Omental fat pad (tissue), 4 donors: ENCODE measurements around the gene CTBP1. TPM values are rescaled to one million over a fixed set of nuclear protein-coding genes. Genes with fewer than 3 reads are reported as not detected.

ENCODE experiments used
- ATAC-seq: fragments of 150-250 bp; one replicate; pipeline ENCODE4 v1.9.1; 2016; ENCODE audit warnings: mild to moderate bottlenecking, moderate library complexity; ENCODE audit not compliant: low FRiP score
- DNase-seq: peaks from one replicate; pipeline ENCODE4 v3.0.0-alpha.2; 2019; ENCODE audit warnings: low spot score
- CTCF ChIP-seq, 3 donors: fragments of 450-650 bp; IDR thresholded peaks; one replicate each; pipeline ENCODE4 v1.5.1; 2016 to 2017; ENCODE audit warnings: antibody characterized with exemption in 3 of 3, mild to moderate bottlenecking in 3 of 3, moderate library complexity in 2 of 3
- total RNA-seq, 4 donors: library from RNA; depleted of rRNA; stranded (reverse); fragments of >200 nt; gene quantifications; one replicate each; pipeline ENCODE4 v1.1.0, GENCODE V29; 2016

CTBP1 gene
- total RNA-seq, 4 donors from 2014 or later: 102 to 137 (median 132) TPM

GRCh38 chr4:1245481-1246051 lies 3.4 kb downstream of the CTBP1 start:
- no peak for TF ChIP-seq CTCF (IDR thresholded peaks at IDR 0.05)
- ATAC-seq: no peak
- no peak for DNase-seq

- ATAC-seq (no peak), DNase-seq (no peak)
- TF ChIP-seq CTCF (IDR thresholded peaks at IDR 0.05): no peak
Observed at GRCh38 chr4:1244978-1245471, 3.9 kb downstream of the CTBP1 start.

- ATAC-seq: no peak
- DNase-seq: no peak
- TF ChIP-seq CTCF (IDR thresholded peaks at IDR 0.05): no peak
Observed at GRCh38 chr4:1244081-1244977, 4.6 kb downstream of the CTBP1 start.

GRCh38 chr4:1243451-1244080 lies 5.4 kb downstream of the CTBP1 start:
- TF ChIP-seq CTCF (IDR thresholded peaks at IDR 0.05): no peak
- DNase-seq (no peak), ATAC-seq (no peak)

- TF ChIP-seq CTCF (IDR thresholded peaks at IDR 0.05): no peak
- DNase-seq (no peak), ATAC-seq (no peak)
Observed at GRCh38 chr4:1242506-1243450, 6.2 kb downstream of the CTBP1 start.

GRCh38 chr4:1241936-1242505 lies 6.9 kb downstream of the CTBP1 start:
- ATAC-seq (no peak), DNase-seq (no peak)
- no peak for TF ChIP-seq CTCF (IDR thresholded peaks at IDR 0.05)
